ENCODE results near the gene P2RY8. TPM values are rescaled to one million over a fixed set of nuclear protein-coding genes. Genes with fewer than 3 reads are reported as not detected.

Gene P2RY8
- total and polyA plus RNA-seq, 2 donors from 2014 or later, result 1.4 to 6.6 TPM

DNA sequence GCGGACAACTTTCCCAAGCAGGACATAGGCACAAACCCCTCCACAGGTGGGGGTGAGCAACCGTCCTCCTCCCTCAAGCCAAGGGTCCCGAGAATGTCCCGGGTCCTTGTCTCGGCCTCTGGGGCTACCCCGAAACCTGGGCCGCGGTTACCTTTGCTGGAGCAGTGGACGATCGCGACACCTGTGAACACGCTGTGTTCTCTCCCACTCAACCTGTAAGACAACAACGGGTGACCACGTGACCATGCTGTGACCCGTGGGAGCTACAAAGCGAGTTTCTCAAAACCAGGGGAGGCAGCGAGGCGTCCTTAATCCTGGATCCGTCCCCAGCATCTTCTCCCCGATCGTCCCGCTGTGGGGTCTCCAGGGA, 102.1 kb downstream of the P2RY8 start:
- peaks cover 4 to 16% (median 12%) of the 10 kb centered on the region in 3 donors for H3K36me3 ChIP-seq (ENCODE audit: control insufficient read depth in 2 of 3, insufficient read depth in 3 of 3, low read length in 3 of 3)

DNA sequence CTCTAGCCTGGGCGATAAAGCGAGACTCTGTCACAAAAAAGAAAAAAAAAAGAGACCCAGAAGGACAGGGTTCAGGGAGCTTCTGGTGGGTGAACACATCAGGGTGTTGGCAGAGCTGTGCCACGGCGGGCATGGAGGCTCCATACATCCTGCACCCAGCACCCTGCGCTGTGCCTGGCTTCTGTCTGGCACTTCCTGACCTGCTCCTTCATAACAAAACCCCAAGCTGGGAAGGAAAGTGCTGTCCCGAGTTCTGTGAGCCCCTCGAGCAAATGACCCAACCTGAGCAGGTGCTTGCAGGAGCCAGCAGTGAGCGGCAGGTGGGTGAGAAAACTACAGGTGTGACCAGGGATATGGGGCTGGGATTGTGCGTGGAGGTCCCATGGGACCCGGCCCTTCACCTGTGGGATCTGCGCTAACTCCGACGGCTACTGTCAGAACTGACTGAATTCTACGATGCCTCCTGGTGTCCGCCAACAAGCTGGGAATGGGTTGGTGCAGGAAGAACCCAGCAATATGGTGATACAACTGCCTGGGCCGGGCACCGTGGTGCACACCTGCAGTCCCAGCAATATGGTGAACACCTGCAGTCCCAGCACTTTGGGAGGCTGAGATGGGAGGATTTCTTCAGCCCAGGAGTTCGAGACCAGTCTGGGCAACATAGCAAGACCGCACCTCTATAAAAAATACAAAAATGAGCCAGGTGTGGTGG, 103.2 kb downstream of the P2RY8 start:
- H3K4me3 ChIP-seq (ENCODE audit: low read length in 3 of 3), result no peak overlapping the region
- H3K9me3 ChIP-seq (ENCODE audit: control insufficient read depth in 2 of 3, insufficient read depth in 1 of 3, low read length in 3 of 3), result no peaks in the 10 kb centered on the region
- no peak overlapping the region for H3K9ac ChIP-seq (ENCODE audit: low read length in 3 of 3)
- FAIRE-seq (no peak), DNase-seq (peak in 2 of 5 donors; percentile 31 to 41)
- intact Hi-C loops (cut with DNase I), result no loop called here
- TF ChIP-seq, protein P1, sequence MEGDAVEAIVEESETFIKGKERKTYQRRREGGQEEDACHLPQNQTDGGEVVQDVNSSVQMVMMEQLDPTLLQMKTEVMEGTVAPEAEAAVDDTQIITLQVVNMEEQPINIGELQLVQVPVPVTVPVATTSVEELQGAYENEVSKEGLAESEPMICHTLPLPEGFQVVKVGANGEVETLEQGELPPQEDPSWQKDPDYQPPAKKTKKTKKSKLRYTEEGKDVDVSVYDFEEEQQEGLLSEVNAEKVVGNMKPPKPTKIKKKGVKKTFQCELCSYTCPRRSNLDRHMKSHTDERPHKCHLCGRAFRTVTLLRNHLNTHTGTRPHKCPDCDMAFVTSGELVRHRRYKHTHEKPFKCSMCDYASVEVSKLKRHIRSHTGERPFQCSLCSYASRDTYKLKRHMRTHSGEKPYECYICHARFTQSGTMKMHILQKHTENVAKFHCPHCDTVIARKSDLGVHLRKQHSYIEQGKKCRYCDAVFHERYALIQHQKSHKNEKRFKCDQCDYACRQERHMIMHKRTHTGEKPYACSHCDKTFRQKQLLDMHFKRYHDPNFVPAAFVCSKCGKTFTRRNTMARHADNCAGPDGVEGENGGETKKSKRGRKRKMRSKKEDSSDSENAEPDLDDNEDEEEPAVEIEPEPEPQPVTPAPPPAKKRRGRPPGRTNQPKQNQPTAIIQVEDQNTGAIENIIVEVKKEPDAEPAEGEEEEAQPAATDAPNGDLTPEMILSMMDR (IDR thresholded peaks at IDR 0.05; ENCODE audit: borderline replicate concordance, extremely low read depth, insufficient read depth), result no peak
- H3K4me1 ChIP-seq (ENCODE audit: control insufficient read depth in 2 of 3, insufficient read depth in 2 of 3, low read depth in 1 of 3, low read length in 3 of 3), result no peaks in the 10 kb centered on the region
- H3K27me3 ChIP-seq (ENCODE audit: control insufficient read depth, insufficient read depth, low read length), result no peaks in the 10 kb centered on the region
- no peak overlapping the region for H3K27ac ChIP-seq (ENCODE audit: low read depth in 2 of 2, low read length in 2 of 2)
- H3K36me3 ChIP-seq (ENCODE audit: control insufficient read depth in 2 of 3, insufficient read depth in 3 of 3, low read length in 3 of 3), result peaks cover 4 to 16% (median 12%) of the 10 kb centered on the region in 3 donors

More for the DNA sequence above, 102.1 kb downstream of the P2RY8 start:
- Histone ChIP-seq H3K4me3 (ENCODE audit: low read length in 3 of 3) (no peak overlapping the region), H3K9ac (ENCODE audit: low read length in 3 of 3) (no peak overlapping the region), H3K27me3 (ENCODE audit: control insufficient read depth, insufficient read depth, low read length) (no peaks in the 10 kb centered on the region), H3K9me3 (ENCODE audit: control insufficient read depth in 2 of 3, insufficient read depth in 1 of 3, low read length in 3 of 3) (no peaks in the 10 kb centered on the region), H3K4me1 (ENCODE audit: control insufficient read depth in 2 of 3, insufficient read depth in 2 of 3, low read depth in 1 of 3, low read length in 3 of 3) (no peaks in the 10 kb centered on the region), H3K27ac (ENCODE audit: low read depth in 2 of 2, low read length in 2 of 2) (no peak overlapping the region)
- DNase-seq (peak in 2 of 5 donors; percentile 36 to 61), FAIRE-seq (no peak)
- intact Hi-C loops (cut with DNase I), result no loop called here
- TF ChIP-seq, protein P1 (IDR thresholded peaks at IDR 0.05; ENCODE audit: borderline replicate concordance, extremely low read depth, insufficient read depth), result no peak

DNA sequence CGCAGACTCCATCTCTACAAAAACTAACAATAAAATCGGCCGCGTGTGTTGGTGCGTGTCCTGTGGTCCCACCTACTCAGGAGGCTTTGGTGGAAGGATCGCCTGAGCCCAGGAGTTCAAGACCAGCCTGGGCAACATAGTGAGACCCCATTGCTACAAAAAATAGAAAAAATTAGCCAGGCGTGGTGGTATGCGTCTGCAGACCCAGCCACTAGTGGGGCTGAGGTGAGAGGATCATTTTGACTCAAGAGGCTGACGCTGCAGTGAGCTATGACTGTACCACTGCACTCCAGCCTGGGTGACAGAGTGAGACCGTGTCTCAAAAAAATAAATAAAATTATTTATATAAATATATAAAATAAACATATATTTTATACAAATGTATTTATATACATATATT, 106.5 kb downstream of the P2RY8 start:
- intact Hi-C loops (cut with DNase I), result no loop called here
- DNase-seq (peak in 1 of 5 donors; percentile 10), FAIRE-seq (no peak)
- Histone ChIP-seq H3K9me3 (ENCODE audit: control insufficient read depth in 2 of 3, insufficient read depth in 1 of 3, low read length in 3 of 3) (no peaks in the 10 kb centered on the region), H3K4me3 (ENCODE audit: low read length in 3 of 3) (no peak overlapping the region), H3K27me3 (ENCODE audit: control insufficient read depth, insufficient read depth, low read length) (no peaks in the 10 kb centered on the region), H3K9ac (ENCODE audit: low read length in 3 of 3) (no peak overlapping the region), H3K27ac (ENCODE audit: low read depth in 2 of 2, low read length in 2 of 2) (no peak overlapping the region), H3K36me3 (ENCODE audit: control insufficient read depth in 2 of 3, insufficient read depth in 3 of 3, low read length in 3 of 3) (peaks cover 0 to 16% (median 4%) of the 10 kb centered on the region in 3 donors), H3K4me1 (ENCODE audit: control insufficient read depth in 2 of 3, insufficient read depth in 2 of 3, low read depth in 1 of 3, low read length in 3 of 3) (no peaks in the 10 kb centered on the region)
- TF ChIP-seq, protein P1 (IDR thresholded peaks at IDR 0.05; ENCODE audit: borderline replicate concordance, extremely low read depth, insufficient read depth), result no peak
